ENCODE data around the gene RXRA. TPM values are rescaled to one million over a fixed set of nuclear protein-coding genes. Genes with fewer than 3 reads are reported as not detected.

The RXRA gene
- total and polyA plus RNA-seq, 2 of the 13 experiments (the other 11 are each of a cell fraction or from before 2014, with no cell fraction given): 18.9 to 29.2 TPM

DNA sequence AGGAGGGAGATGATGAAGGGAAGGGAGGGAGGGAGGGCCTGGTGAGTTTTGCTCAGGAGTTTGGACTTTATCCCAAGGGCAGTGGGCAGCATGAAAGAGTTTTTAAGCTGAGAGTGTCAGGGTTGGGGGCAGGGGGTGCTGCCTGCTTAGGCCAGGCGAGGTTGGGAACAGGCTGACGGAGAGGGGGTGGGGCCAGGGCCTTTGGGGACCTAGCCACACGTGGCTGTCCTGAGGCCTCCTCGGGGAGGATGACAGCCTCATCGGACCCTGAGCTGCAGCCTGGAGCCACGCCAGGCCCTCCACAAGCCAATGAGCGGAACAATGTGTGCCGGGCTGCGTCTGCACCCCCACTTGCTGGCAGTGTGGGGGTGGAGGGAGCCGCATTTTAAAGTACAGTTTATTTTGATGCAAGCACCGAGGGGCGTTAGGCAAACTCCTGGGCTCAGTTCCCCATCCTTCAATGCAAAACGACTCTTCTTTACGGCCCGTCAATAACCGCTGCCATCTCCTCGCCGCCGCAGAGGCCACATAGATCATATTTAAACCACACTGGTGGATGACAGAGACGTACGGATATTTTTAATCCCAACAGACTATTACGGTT lies 5.3 kb upstream of the RXRA start (continued):
- TF ChIP-seq ZBTB21 (CRISPR knock-in tag; IDR thresholded peaks at IDR 0.05) (no peak), MTF1 (CRISPR knock-in tag; IDR thresholded peaks at IDR 0.05) (no peak), ZNF577 (CRISPR knock-in tag; IDR thresholded peaks at IDR 0.05; ENCODE audit: borderline replicate concordance, low read depth) (no peak), ZNF576 (CRISPR knock-in tag; IDR thresholded peaks at IDR 0.05) (no peak), RXRA (CRISPR knock-in tag; IDR thresholded peaks at IDR 0.05) (peak; percentile 58; the same call in 1 of the 2 replicates), PREB (CRISPR knock-in tag; IDR thresholded peaks at IDR 0.05) (no peak), MLLT10 (CRISPR knock-in tag; IDR thresholded peaks at IDR 0.05) (no peak), DR1 (CRISPR knock-in tag; IDR thresholded peaks at IDR 0.05) (no peak), RBM22 (optimal IDR thresholded peaks at IDR 0.05; ENCODE audit: low read length) (no peak), ZSCAN21 (CRISPR knock-in tag; IDR thresholded peaks at IDR 0.05; ENCODE audit: borderline replicate concordance) (no peak)
- TF ChIP-seq, protein P1, sequence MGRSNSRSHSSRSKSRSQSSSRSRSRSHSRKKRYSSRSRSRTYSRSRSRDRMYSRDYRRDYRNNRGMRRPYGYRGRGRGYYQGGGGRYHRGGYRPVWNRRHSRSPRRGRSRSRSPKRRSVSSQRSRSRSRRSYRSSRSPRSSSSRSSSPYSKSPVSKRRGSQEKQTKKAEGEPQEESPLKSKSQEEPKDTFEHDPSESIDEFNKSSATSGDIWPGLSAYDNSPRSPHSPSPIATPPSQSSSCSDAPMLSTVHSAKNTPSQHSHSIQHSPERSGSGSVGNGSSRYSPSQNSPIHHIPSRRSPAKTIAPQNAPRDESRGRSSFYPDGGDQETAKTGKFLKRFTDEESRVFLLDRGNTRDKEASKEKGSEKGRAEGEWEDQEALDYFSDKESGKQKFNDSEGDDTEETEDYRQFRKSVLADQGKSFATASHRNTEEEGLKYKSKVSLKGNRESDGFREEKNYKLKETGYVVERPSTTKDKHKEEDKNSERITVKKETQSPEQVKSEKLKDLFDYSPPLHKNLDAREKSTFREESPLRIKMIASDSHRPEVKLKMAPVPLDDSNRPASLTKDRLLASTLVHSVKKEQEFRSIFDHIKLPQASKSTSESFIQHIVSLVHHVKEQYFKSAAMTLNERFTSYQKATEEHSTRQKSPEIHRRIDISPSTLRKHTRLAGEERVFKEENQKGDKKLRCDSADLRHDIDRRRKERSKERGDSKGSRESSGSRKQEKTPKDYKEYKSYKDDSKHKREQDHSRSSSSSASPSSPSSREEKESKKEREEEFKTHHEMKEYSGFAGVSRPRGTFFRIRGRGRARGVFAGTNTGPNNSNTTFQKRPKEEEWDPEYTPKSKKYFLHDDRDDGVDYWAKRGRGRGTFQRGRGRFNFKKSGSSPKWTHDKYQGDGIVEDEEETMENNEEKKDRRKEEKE (IDR thresholded peaks at IDR 0.05): no peak
- TF ChIP-seq, protein P2, sequence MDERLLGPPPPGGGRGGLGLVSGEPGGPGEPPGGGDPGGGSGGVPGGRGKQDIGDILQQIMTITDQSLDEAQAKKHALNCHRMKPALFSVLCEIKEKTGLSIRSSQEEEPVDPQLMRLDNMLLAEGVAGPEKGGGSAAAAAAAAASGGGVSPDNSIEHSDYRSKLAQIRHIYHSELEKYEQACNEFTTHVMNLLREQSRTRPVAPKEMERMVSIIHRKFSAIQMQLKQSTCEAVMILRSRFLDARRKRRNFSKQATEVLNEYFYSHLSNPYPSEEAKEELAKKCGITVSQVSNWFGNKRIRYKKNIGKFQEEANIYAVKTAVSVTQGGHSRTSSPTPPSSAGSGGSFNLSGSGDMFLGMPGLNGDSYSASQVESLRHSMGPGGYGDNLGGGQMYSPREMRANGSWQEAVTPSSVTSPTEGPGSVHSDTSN (CRISPR knock-in tag; IDR thresholded peaks at IDR 0.05): no peak
- TF ChIP-seq, protein P3, sequence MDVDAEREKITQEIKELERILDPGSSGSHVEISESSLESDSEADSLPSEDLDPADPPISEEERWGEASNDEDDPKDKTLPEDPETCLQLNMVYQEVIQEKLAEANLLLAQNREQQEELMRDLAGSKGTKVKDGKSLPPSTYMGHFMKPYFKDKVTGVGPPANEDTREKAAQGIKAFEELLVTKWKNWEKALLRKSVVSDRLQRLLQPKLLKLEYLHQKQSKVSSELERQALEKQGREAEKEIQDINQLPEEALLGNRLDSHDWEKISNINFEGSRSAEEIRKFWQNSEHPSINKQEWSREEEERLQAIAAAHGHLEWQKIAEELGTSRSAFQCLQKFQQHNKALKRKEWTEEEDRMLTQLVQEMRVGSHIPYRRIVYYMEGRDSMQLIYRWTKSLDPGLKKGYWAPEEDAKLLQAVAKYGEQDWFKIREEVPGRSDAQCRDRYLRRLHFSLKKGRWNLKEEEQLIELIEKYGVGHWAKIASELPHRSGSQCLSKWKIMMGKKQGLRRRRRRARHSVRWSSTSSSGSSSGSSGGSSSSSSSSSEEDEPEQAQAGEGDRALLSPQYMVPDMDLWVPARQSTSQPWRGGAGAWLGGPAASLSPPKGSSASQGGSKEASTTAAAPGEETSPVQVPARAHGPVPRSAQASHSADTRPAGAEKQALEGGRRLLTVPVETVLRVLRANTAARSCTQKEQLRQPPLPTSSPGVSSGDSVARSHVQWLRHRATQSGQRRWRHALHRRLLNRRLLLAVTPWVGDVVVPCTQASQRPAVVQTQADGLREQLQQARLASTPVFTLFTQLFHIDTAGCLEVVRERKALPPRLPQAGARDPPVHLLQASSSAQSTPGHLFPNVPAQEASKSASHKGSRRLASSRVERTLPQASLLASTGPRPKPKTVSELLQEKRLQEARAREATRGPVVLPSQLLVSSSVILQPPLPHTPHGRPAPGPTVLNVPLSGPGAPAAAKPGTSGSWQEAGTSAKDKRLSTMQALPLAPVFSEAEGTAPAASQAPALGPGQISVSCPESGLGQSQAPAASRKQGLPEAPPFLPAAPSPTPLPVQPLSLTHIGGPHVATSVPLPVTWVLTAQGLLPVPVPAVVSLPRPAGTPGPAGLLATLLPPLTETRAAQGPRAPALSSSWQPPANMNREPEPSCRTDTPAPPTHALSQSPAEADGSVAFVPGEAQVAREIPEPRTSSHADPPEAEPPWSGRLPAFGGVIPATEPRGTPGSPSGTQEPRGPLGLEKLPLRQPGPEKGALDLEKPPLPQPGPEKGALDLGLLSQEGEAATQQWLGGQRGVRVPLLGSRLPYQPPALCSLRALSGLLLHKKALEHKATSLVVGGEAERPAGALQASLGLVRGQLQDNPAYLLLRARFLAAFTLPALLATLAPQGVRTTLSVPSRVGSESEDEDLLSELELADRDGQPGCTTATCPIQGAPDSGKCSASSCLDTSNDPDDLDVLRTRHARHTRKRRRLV (CRISPR knock-in tag; IDR thresholded peaks at IDR 0.05): no peak
